Activated CD4-positive, alpha-beta T cell treated with anti-CD3 and anti-CD28 coated beads for 1 hour (primary cell): Measurements from ENCODE around the gene CARD18.
"Not testable (repeated sequence)": the region's sequence is repeated elsewhere in the genome, so short reads cannot be mapped to it uniquely, and the experiment has no call there.

Experiments used
- DNase-seq: peaks from one replicate; pipeline ENCODE4 v3.0.0-alpha.2; 2020

CARD18 gene

DNA sequence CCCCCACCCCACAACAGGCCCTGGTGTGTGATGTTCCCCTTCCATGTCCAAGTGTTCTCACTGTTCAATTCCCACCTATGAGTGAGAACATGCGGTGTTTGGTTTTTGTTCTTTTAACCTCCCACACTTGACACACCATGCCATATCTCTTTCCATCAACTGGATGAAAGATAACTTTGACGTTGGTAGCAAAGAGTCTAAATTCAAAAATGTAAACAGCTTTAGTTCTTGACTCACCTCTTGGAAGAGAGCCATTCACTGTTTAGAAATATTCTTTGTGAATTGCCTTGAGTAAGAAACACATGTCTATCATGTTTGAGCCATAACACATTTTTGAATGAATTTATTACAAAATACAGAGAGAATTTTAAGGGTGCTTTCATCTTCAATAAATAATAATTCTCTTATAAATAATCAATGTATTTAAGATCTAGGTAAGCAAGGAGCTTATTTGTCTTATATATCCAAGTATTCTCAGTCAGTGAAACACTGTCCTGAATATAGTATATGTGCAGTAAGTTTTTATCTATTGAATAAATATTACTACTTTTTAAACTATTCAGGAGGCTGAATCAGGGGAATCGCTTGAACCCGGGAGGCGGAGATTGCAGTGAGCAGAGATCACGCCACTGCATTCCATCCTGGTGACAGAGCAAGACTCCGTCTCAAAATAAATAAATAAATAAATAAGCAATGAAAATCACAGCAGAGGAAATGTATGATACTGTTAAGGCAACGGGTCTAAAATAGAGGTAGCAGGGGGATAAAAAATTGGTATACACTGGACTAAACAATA, 6.7 kb downstream of the CARD18 start:
- no peak for DNase-seq

- no peak for DNase-seq
These were observed 9.3 kb downstream of the CARD18 start for GRCh38 chr11:105130189-105130813.

- DNase-seq: no peak
These were observed 14.8 kb downstream of the CARD18 start for GRCh38 chr11:105124756-105125155.

GRCh38 chr11:105111145-105111944, 28.2 kb downstream of the CARD18 start:
- no peak for DNase-seq

GRCh38 chr11:105110688-105111030, 28.9 kb downstream of the CARD18 start:
- DNase-seq: no peak

DNA sequence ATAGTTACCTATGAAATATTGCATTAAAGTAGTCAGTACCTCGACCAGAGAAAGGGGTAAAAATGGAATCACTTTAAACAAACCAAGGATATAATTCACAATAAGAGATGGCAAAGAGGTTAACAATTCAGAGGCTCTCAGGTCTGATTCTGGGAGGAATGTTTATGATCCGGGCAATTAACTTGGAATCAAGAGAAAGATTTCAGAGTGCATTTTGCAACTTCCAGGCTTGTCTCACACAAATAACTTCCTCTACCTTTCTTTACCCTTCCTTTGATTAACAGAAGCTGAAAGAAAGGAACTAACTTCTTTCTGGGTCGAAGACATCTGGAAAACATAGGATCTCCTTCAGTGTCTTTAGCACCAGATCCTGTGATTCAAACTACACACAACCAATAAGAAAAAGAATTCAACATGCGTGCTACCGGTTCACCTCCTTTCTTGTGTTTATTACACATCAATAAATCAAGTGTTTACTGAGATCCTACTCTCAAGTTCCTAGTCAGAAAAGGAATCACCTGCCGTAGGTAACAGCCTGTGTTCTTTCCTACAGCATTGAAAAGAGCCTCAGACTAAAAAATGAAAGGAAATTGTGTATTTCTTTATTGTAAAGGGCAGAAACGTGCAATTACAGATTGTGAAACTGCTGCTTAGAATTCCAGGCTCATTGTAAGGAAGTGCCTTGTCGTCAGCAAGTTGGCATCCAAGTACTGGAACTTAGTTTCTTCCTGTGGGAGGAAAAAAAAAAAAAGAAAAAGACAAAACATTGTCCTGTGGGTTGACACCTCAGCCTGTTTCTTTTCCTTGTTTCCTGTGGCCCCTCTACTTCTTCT, 29.5 kb downstream of the CARD18 start:
- DNase-seq: no peak

- no peak for DNase-seq
These were observed 30.2 kb downstream of the CARD18 start for GRCh38 chr11:105109321-105109720.

- no peak for DNase-seq
These were observed 31.3 kb downstream of the CARD18 start for GRCh38 chr11:105108247-105108646.

- not testable (repeated sequence) for DNase-seq
These were observed 32.2 kb downstream of the CARD18 start for GRCh38 chr11:105107226-105107825.

DNA sequence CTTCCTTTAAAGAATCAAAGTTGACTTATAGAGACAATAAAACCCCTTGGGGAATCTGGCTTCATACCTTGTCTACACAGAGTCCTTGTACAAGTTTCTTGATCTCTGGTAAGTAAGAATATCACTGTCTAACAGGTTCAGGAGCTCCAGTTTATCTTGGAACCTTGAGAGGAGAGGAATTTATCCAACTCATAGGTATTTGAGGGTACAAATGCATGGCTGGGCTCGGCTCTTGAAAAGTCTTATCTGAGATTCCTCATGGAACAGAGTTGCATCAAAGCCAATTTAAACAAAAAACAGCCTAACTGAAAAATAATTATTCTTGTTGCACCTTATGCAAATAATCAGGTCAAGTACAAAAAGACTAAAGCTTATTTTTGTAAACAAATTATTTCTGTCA, 33.4 kb downstream of the CARD18 start:
- DNase-seq: no peak

DNA sequence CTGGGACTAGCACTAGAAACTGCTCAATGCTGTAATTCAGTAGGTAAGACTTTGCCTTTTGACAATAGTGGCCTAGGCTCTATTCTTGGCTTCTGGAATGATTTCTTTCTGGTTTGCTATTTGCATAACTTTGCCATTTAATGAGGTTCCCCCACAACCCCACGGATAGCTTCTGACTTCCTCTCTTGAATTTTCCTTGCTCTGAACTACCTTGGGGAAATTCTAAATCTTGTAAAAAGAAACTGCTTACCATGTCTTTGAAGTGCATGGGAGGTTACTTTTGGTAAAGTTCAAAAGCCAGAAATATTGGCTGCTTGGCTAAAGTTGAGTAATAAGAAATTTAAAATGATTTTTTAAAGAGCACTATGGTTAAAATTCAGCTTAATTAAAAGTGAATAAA, 35.3 kb downstream of the CARD18 start:
- DNase-seq: no peak

DNA sequence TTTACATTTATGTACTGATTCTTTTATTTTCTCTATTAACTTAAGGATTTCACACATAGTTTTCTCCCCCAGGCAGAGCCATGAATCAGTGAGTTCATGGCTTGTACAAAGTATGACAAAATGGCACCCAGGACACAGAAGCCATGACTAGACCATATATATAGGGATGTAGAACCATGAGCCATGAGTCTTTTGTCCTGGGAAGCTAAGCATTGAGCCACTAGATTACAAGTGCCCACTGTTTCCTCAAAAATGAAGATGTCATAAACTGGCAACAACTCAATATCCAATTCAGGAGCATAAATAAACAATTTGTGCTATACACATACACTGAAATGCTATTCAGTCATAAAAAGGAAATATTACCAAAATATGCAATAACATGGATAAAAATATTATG, 36.2 kb downstream of the CARD18 start:
- no peak for DNase-seq

DNA sequence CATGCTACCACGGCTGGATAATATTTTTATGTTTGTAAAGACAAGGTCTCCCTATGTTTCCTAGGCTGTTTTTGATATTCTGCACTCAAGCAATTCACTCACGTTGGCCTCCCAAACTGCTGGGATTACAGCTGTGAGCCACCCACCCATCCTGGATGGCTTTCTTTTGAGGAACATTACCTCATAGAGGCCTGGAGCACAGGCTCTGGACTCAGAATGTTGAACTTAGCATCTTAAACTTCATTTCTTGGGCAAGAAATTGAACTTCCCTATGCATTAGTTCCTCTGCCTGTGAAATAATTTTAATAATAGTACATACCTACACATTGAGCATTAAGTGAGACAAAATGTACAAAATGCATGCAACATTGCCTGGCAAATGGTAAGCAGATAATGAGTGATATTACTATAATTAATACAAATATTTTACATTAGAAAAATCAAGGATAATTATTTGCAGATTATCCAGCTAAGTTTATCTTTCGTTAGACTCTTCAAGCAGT, 37.4 kb downstream of the CARD18 start:
- not testable (repeated sequence) for DNase-seq

- DNase-seq: no peak
These were observed 38.5 kb downstream of the CARD18 start for GRCh38 chr11:105100981-105101630.

DNA sequence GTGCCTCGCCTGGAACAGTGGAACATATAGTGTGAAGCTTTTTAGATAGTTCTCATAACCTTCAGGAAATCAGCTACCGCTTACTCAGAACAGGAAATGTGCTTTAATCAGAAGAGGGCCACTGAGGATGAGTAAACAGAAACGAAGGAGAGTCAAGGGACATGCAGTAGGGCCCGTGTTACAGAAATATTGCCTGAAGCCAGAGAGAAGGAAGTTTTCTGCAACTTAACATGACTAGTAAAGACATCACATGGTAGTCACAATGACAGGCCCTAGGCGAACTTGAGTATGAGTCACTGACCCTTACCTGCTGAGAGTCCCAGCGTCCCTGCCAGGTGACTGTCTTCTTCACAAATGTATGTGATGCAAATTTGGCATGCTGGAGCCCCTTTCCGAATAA, 39.4 kb downstream of the CARD18 start:
- no peak for DNase-seq

DNA sequence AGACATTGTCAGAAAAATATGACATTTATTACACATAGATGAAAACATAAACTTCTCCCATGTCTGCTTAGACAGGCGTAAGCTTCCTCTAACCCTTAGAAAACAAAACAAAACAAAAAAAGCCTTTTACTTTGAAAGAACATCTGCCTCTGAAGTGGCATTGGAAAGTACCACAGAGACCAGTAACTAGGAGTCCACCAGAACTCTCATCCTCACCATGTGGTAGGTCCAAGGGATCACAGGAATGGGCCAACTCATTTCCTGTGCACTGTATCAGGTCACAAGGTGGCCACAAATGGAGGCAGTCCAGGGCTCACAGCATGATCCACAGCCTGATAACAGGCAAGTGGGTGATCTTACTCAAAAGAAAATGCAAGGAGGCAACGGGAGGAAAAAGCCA, 40.0 kb downstream of the CARD18 start:
- DNase-seq: not testable (repeated sequence)

DNA sequence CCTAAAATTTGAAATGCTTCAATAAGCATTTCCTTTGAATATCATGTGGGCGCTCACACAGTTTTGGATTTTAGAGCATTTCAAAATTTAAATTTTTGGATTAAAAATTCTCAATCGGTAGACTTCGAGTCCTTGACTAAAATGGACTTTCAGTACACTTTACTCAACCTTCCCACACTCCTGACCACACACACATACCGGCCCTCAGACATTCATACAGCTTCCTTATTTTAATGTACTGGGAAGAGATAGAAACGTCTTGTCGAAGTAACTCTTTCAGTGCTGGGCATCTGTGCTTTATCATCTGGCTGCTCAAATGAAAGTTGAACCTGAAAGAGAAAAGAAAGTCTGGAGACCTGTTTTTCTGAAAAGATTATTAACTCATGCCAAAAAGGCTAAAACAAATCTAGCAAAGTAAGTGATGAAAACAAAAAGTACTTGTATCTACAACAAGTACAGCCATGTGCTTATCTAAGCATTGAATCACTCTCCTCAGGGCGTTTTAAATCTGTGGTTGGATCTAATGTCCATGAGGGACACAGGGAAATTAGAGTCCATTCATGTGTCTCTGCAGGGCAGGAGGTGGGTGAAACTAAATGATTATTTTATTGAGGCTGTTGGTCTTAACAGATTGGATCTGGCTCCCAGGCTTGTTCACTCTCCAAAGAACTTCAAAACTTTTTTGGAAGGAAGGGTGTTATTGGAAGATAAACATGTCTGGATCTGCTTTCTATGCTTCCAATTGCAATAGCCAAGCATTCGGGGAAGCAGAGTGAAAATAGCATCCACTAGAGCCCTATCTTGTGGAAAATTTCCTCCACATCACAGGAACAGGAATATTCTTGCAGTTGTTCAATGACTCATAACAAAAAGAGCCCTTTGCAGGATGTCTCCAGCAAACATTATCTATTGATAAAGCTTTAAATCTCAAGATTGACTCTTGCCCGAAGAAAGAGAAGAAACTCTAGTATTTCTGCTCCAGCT, 47.0 kb downstream of the CARD18 start:
- DNase-seq: no peak
